Activated effector memory CD4-positive, alpha-beta T cell treated with Interleukin-2 at 50 U/mL for 16 hours (primary cell): ENCODE results near the gene TRAK1.

ENCODE experiments used
- DNase-seq: peaks from one replicate; pipeline ENCODE4 v3.0.0-alpha.2; 2020

Gene TRAK1

GRCh38 chr3:42068303-42069088, 22.7 kb upstream of the TRAK1 start:
- no peak for DNase-seq

- no peak for DNase-seq
Measured at GRCh38 chr3:42070089-42070488, 21.1 kb upstream of the TRAK1 start.

- no peak for DNase-seq
Measured at GRCh38 chr3:42070524-42070923, 20.6 kb upstream of the TRAK1 start.

GRCh38 chr3:42071904-42072812, 19.0 kb upstream of the TRAK1 start:
- DNase-seq, result no peak

GRCh38 chr3:42072831-42073301, 18.3 kb upstream of the TRAK1 start:
- DNase-seq, result no peak

- no peak for DNase-seq
Measured at GRCh38 chr3:42077785-42078184, 13.4 kb upstream of the TRAK1 start.

- DNase-seq, result no peak
Measured at GRCh38 chr3:42078677-42079076, 12.5 kb upstream of the TRAK1 start.

GRCh38 chr3:42079701-42080452, 11.3 kb upstream of the TRAK1 start:
- no peak for DNase-seq

- DNase-seq, result peak; percentile 12
Measured at GRCh38 chr3:42080453-42080872, 10.7 kb upstream of the TRAK1 start.

- no peak for DNase-seq
Measured at GRCh38 chr3:42081838-42082473, 9.2 kb upstream of the TRAK1 start.

GRCh38 chr3:42084586-42084985, 6.6 kb upstream of the TRAK1 start:
- no peak for DNase-seq

GRCh38 chr3:42085641-42086376, 5.3 kb upstream of the TRAK1 start:
- DNase-seq, result no peak

- no peak for DNase-seq
Measured at GRCh38 chr3:42088803-42089530, 2.2 kb upstream of the TRAK1 start.

GRCh38 chr3:42092006-42092405, 849 bp downstream of the TRAK1 start:
- DNase-seq, result no peak

GRCh38 chr3:42094128-42094527, 3.0 kb downstream of the TRAK1 start:
- no peak for DNase-seq

GRCh38 chr3:42094691-42095391, 3.7 kb downstream of the TRAK1 start:
- DNase-seq, result no peak

GRCh38 chr3:42095540-42095939, 4.4 kb downstream of the TRAK1 start:
- DNase-seq, result no peak

GRCh38 chr3:42096796-42097565, 5.8 kb downstream of the TRAK1 start:
- DNase-seq, result no peak

- DNase-seq, result no peak
Measured at GRCh38 chr3:42097566-42097946, 6.4 kb downstream of the TRAK1 start.

- no peak for DNase-seq
Measured at GRCh38 chr3:42098171-42098570, 7.0 kb downstream of the TRAK1 start.
